Colonic mucosa (tissue), 4 donors: ENCODE data around the gene INPP5E. TPM values are rescaled to one million over a fixed set of nuclear protein-coding genes. Genes with fewer than 3 reads are reported as not detected.

ENCODE experiments used
- DNase-seq: peaks from one replicate; pipeline ENCODE4 v3.0.0-alpha.2; 2020
- H3K27ac ChIP-seq: fragments of 200-600 bp; one replicate; pipeline ENCODE4 v1.8.0; 2021
- H3K27me3 ChIP-seq: fragments of 200-600 bp; one replicate; pipeline ENCODE4 v1.8.0; 2021
- H3K36me3 ChIP-seq: fragments of 200-600 bp; one replicate; pipeline ENCODE4 v1.8.0; 2021
- H3K4me1 ChIP-seq: fragments of 200-600 bp; one replicate; pipeline ENCODE4 v1.8.0; 2021; ENCODE audit warnings: mild to moderate bottlenecking
- H3K4me3 ChIP-seq: fragments of 200-600 bp; one replicate; pipeline ENCODE4 v1.8.0; 2021
- H3K9ac ChIP-seq, 2 donors: one replicate each; pipeline ENCODE4 v1.7.0; 2013; ENCODE audit warnings: control low read depth in 2 of 2, low read depth in 2 of 2, low read length in 2 of 2
- H3K9me3 ChIP-seq: fragments of 200-600 bp; one replicate; pipeline ENCODE4 v1.8.0; 2021
- CTCF ChIP-seq: fragments of 200-600 bp; IDR thresholded peaks from one replicate; pipeline ENCODE4 v1.8.0; 2022; ENCODE audit warnings: antibody characterized with exemption, mild to moderate bottlenecking
- intact Hi-C: fragments of 100-400 bp; cut with DNase I; formaldehyde crosslinking; loops from one replicate; pipeline ENCODE4 v1.14.1; 2022
- total RNA-seq, 2 donors: library from RNA; stranded (reverse); fragmentation: NEBNext Ultra II Directional in 1 of 2; extraction: Animal tissue kit (Norgen Biotek cat#: 25700) in 1 of 2; gene quantifications; one replicate each; pipeline ENCODE4 v1.2.1, GENCODE V29; 2021
- donor health status: healthy.
- donor health status: DM: no; HTN: no; CAD: no.
- donor health status: DM: no; HTN: no; CAD: no.

INPP5E gene
- total RNA-seq, 2 donors from 2014 or later, result 8.3 to 12.1 TPM

- DNase-seq, result no peak
- Histone ChIP-seq H3K27ac (no peak overlapping the region), H3K36me3 (no peaks in the 10 kb centered on the region), H3K27me3 (no peaks in the 10 kb centered on the region), H3K9me3 (no peaks in the 10 kb centered on the region), H3K4me3 (no peak overlapping the region), H3K4me1 (peaks cover 11% of the 10 kb centered on the region), H3K9ac (no peak overlapping the region)
- intact Hi-C loops, result no loop called here
- TF ChIP-seq CTCF, result no peak
Measured at GRCh38 chr9:136433849-136434579, 5.6 kb downstream of the INPP5E start.

- H3K4me3 ChIP-seq, result no peak overlapping the region
- no peaks in the 10 kb centered on the region for H3K27me3 ChIP-seq
- no peaks in the 10 kb centered on the region for H3K9me3 ChIP-seq
- H3K4me1 ChIP-seq, result peaks cover 10% of the 10 kb centered on the region
- no peak for DNase-seq
- TF ChIP-seq CTCF, result no peak
- intact Hi-C loops, result no loop called here
- no peaks in the 10 kb centered on the region for H3K36me3 ChIP-seq
- no peak overlapping the region for H3K9ac ChIP-seq
- no peak overlapping the region for H3K27ac ChIP-seq
Measured at GRCh38 chr9:136433043-136433715, 6.5 kb downstream of the INPP5E start.

- no peaks in the 10 kb centered on the region for H3K36me3 ChIP-seq
Measured at GRCh38 chr9:136432591-136432990, 7.1 kb downstream of the INPP5E start.

GRCh38 chr9:136431782-136432350 lies 7.8 kb downstream of the INPP5E start:
- Histone ChIP-seq H3K27me3 (no peaks in the 10 kb centered on the region), H3K4me3 (no peak overlapping the region), H3K9ac (no peak overlapping the region), H3K36me3 (no peaks in the 10 kb centered on the region), H3K4me1 (no peaks in the 10 kb centered on the region), H3K27ac (no peak overlapping the region), H3K9me3 (no peaks in the 10 kb centered on the region)
- intact Hi-C loops, result no loop called here
- TF ChIP-seq CTCF, result no peak
- DNase-seq, result no peak

More at GRCh38 chr9:136432591-136432990, 7.1 kb downstream of the INPP5E start:
- TF ChIP-seq CTCF, result no peak
- Histone ChIP-seq H3K9me3 (no peaks in the 10 kb centered on the region), H3K4me3 (no peak overlapping the region), H3K27ac (no peak overlapping the region), H3K4me1 (peaks cover 4% of the 10 kb centered on the region), H3K9ac (no peak overlapping the region), H3K27me3 (no peaks in the 10 kb centered on the region)
- intact Hi-C loops, result no loop called here
- DNase-seq, result no peak

- Histone ChIP-seq H3K9me3 (no peaks in the 10 kb centered on the region), H3K4me3 (no peak overlapping the region), H3K4me1 (no peaks in the 10 kb centered on the region), H3K9ac (no peak overlapping the region), H3K27ac (no peak overlapping the region), H3K27me3 (no peaks in the 10 kb centered on the region), H3K36me3 (no peaks in the 10 kb centered on the region)
- intact Hi-C loops, result no loop called here
- DNase-seq, result no peak
- TF ChIP-seq CTCF, result no peak
Measured at GRCh38 chr9:136430588-136431234, 8.9 kb downstream of the INPP5E start.
